GM13976 (cell line): ENCODE measurements around the gene CSF2RB.

Experiments used
- DNase-seq: peaks from one replicate; pipeline ENCODE4 v3.0.0; 2012; ENCODE audit warnings: low spot score
- in situ Hi-C: fragments of 300-500 bp; cut with MboI; formaldehyde crosslinking; loops from one replicate; pipeline ENCODE4 v1.12.0; 2022; ENCODE audit warnings: low sequenced_read_pairs, mixed read lengths, inconsistent platforms; ENCODE audit not compliant: unreplicated experiment
- TF ChIP-seq, protein P1 (sequence below): IDR thresholded peaks from 2 replicates; pipeline ENCODE4 v1.5.1; 2012; ENCODE audit warnings: borderline replicate concordance, mild to moderate bottlenecking; ENCODE audit not compliant: insufficient read depth; ENCODE audit errors: extremely low read depth, missing control alignments, control extremely low read depth

CSF2RB gene

DNA sequence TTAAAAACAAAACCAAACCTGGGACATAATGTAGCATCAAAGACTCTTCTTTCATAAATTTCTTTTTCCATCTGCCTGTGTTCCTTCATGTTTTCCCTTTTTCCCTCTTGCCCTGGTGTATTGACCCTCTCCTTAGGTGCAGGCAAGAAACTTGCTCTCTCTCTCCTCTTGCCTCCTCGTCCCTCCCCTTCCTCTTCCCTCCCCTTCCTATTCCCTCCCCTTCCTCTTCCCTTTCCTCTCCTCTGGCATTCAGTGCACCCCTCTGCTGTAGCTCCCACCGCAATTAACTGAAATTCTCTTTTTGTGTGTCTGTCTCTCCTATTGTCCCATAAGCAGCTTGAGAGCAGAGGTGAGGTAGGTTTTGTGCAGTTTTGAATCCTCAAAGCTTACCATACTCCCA lies 49.9 kb downstream of the CSF2RB start:
- DNase-seq, result no peak
- TF ChIP-seq, protein P1, sequence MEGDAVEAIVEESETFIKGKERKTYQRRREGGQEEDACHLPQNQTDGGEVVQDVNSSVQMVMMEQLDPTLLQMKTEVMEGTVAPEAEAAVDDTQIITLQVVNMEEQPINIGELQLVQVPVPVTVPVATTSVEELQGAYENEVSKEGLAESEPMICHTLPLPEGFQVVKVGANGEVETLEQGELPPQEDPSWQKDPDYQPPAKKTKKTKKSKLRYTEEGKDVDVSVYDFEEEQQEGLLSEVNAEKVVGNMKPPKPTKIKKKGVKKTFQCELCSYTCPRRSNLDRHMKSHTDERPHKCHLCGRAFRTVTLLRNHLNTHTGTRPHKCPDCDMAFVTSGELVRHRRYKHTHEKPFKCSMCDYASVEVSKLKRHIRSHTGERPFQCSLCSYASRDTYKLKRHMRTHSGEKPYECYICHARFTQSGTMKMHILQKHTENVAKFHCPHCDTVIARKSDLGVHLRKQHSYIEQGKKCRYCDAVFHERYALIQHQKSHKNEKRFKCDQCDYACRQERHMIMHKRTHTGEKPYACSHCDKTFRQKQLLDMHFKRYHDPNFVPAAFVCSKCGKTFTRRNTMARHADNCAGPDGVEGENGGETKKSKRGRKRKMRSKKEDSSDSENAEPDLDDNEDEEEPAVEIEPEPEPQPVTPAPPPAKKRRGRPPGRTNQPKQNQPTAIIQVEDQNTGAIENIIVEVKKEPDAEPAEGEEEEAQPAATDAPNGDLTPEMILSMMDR, result no peak
- in situ Hi-C loops, result no loop called here

DNA sequence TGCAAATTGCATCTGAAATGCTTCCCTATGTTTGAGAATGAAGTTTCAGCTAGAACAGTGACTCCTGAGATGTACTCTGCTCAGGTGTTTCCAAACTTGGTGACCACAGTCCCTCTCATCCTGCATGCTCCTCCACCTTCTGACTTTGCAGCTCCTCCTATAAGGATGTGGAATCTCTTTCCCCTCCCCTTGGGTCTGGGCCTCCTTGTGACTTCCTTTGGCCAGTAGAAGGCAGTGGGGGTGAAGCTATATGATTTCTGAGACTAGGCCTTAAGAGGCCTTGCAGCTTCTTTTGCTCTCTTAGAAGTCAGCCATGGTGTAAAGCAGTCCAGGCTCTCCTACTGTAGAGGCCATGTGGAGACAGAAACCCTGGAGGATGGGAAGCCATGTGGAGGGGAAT lies 50.7 kb downstream of the CSF2RB start:
- no peak for DNase-seq
- TF ChIP-seq, protein P1, result no peak
- in situ Hi-C loops, result no loop called here

DNA sequence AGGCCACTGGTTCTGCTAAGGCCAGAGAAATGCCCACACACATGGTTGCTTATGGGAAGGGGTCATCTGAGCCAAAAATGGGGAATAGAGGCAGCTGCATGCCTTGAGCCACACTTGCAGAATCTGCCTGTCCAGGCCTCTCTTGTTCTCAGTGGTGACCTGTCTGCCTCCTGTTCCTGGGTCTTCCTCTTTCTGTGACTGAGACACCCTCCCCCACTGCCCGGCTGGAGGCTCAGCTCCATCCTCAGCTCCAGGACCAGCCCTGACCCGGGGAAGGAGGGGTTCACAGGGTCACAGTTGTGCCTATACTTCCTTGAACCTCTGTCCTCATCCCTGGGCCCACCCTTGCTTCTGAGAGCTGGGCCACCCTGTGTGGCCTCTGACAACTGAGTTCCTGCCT lies 52.3 kb downstream of the CSF2RB start:
- DNase-seq, result no peak
- TF ChIP-seq, protein P1, result no peak
- in situ Hi-C loops, result no loop called here

DNA sequence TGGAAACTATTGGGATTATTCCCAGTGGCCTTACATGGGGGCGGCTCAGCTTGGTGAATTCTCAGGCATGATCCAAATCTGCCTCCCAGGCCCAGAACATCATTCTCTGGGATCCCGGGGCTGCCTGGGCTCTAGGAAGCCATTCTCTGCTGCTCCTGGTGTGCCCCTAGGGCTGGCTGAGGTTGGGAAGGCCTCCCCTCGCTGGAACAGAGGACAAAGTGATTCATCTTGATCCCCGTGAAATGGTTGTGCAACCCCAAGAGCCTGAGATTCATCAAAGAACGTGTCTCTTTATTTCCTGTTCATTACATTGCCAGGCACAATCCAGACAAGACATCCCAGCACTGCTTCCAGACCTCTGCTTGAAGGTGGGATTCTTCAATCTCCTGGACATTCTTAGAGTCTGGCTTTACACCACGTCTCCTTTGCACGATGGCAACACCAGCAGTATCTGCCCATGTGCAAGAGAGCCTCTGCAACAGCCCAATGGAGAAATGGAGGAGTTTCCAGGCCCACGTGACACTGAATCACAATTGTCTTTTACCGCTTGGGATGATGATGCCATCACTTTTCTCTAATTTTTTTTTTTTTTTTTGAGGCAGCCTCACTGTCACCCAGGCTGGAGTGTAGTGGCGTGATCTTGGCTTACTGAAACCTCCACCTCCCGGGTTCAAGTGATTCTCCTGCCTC lies 53.6 kb downstream of the CSF2RB start:
- TF ChIP-seq, protein P1, result no peak
- DNase-seq, result no peak
- in situ Hi-C loops, result no loop called here

DNA sequence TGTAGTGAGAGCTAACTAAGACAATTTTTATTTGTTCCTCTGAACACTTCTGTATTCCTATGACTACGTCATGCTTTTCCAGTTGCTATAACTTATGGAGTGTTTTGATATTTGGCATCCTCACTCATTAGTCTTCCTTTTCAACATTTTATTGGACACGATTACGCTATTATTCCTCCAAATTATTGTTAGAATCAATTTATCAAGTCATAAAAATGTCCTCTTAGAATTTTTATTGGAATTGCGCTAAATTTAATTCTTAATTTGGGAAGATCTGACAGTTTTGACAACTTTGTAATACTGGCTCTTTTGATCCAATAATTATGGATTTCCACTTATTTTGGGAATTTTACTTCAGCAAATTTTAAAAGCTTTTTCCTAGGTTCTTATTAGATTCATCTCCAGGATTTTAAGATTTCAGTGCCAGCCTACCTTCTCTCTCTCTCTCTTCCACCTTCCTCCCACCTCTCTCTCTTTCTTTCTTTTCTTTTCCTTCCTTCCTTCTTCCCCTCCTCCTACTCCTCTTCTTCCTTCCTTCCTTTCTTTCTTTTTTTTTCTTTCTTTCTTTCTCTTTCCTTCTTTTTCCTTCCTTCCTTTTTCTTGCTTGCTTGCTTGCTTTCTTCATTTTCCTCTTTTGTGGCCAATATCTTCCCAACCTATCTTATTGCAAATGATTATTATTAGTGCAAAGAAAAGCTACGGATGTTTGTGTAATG lies 55.0 kb downstream of the CSF2RB start:
- DNase-seq, result no peak
- TF ChIP-seq, protein P1, result no peak
- in situ Hi-C loops, result no loop called here

DNA sequence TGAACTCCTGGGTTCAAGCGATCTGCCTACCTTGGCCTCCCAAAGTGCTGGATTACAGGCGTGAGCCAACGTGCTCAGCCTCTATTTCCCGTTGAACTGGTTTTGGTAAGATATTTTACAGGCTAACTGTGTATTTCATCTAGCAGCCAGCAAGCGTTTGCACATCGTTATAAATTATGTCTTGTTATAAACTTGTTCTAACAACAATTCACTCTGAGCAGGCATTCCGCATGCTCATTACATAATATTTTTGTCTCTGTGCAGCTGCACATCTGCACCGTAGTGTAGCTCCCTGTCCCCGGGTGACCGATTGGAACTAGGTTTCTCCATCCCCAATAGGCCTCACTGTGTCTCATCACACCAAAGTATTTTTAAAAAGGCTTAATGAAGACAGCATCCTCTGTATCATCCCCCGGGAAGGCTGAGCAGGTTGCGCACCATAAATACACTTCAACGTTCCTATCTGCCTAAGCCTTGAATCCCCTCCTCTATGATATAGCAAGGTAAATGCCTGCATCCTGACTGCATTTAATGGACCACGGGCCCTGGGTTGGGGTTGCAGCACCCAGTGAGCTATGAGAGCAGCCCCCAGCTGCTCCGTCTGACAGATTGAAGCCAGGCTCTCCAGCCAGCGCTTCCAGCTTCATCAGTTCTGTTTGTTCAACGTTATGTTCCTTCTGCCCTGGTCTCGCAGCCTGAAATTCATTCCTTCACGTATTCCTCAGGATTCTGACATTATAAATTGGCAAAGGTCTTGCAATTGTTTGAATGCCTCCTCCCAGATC lies 58.1 kb downstream of the CSF2RB start:
- in situ Hi-C loops, result loop anchor here (10.0 kb wide), 1 partner anchor 187 kb away; no protein-coding TSS in a partner anchor
- no peak for DNase-seq
- TF ChIP-seq, protein P1, result no peak
